Measurements from ENCODE around the gene SLC2A13. TPM values are rescaled to one million over a fixed set of nuclear protein-coding genes. Genes with fewer than 3 reads are reported as not detected.

The SLC2A13 gene
- total RNA-seq, 1 experiment from 2014 or later = 7.0 TPM

DNA sequence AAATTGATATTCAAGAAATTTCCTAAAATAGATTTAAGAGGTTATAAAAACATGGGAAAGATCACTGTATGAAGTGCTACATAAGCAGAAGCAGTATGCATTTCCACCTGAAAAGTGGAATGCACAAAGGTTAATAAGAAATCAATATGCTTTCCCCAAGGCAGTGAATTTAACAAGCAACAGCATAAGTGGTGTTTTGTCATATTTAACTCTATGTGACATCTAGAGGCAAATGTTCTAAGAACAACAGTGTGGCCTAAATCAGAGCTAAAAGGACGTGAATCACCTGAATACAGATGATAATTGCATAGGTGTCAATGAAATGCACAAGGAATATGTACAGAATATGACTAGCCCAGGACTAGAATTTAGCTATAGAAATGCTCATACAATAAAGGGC, 49.5 kb downstream of the SLC2A13 start:
- no peak for DNase-seq
- H3K14ac ChIP-seq (ENCODE audit: insufficient read depth, low read length) = no peak overlapping the region
- H4K91ac ChIP-seq (ENCODE audit: insufficient read length, low read depth, low read length) = no peak overlapping the region
- no peak overlapping the region for H3T11ph ChIP-seq (ENCODE audit: low read length)
- H2BK5ac ChIP-seq (ENCODE audit: insufficient read length, low read length) = no peak overlapping the region
- H4K5ac ChIP-seq (ENCODE audit: insufficient read length, low read depth, low read length) = no peak overlapping the region
- no peaks in the 10 kb centered on the region for H3K79me1 ChIP-seq (ENCODE audit: insufficient read depth, low read depth, low read length, poor library complexity, severe bottlenecking)
- Mint-ChIP-seq H3K27ac (no peak overlapping the region), H3K4me3 (no peak overlapping the region), H3K9me3 (no peaks in the 10 kb centered on the region), H3K36me3 (ENCODE audit: insufficient read depth in 1 of 3, low read depth in 3 of 3) (no peaks in the 10 kb centered on the region), H3K4me1 (no peaks in the 10 kb centered on the region), H3K27me3 (ENCODE audit: low read depth) (no peaks in the 10 kb centered on the region)
- H3K9me3 ChIP-seq (ENCODE audit: control insufficient read depth, low read depth, low read length) = no peaks in the 10 kb centered on the region
- no peak overlapping the region for H2AK5ac ChIP-seq (ENCODE audit: insufficient read length, low read length)
- H4K20me1 ChIP-seq (ENCODE audit: control insufficient read depth, insufficient read depth, insufficient read length) = no peaks in the 10 kb centered on the region
- H3K56ac ChIP-seq (ENCODE audit: insufficient read length, low read depth, low read length) = no peak overlapping the region
- no peak overlapping the region for H2BK20ac ChIP-seq (ENCODE audit: low read depth, low read length, poor library complexity, severe bottlenecking)
- H3K79me2 ChIP-seq (ENCODE audit: insufficient read depth, low read length) = no peaks in the 10 kb centered on the region
- no peak overlapping the region for H3K18ac ChIP-seq (ENCODE audit: insufficient read length, low read depth, low read length)
- no peak overlapping the region for H3K9ac ChIP-seq (ENCODE audit: extremely low read depth, insufficient read length, low read length)
- no peak overlapping the region for H3K27ac ChIP-seq (ENCODE audit: insufficient read length, low read depth, low read length)
- H2AFZ ChIP-seq (ENCODE audit: low read length) = no peak overlapping the region
- no peaks in the 10 kb centered on the region; the same call in 1 of the 2 replicates for H3K4me1 ChIP-seq (ENCODE audit: insufficient read depth, low read length)
- no peak overlapping the region for H4K8ac ChIP-seq (replicated peaks; ENCODE audit: insufficient read length, low read depth, low read length)
- H2BK120ac ChIP-seq (ENCODE audit: low read depth, low read length, poor library complexity, severe bottlenecking) = no peak overlapping the region
- no peak overlapping the region for H3K23ac ChIP-seq (ENCODE audit: insufficient read length, low read depth, low read length)
- no peak overlapping the region for H2BK12ac ChIP-seq (ENCODE audit: insufficient read length, low read depth, low read length)
- no peaks in the 10 kb centered on the region for H3K27me3 ChIP-seq (ENCODE audit: insufficient read depth, low read length)
- no peak overlapping the region for H3K4me2 ChIP-seq (ENCODE audit: insufficient read depth, insufficient read length, low read length)
- H2BK15ac ChIP-seq (ENCODE audit: low read depth, low read length) = no peak overlapping the region
- whole genome bisulfite sequencing (ENCODE audit: extremely low coverage, insufficient read length, low lambda C conversion rate) = no CpG with 5 or more reads among the region's 1 CpG
- no peaks in the 10 kb centered on the region for H3K23me2 ChIP-seq (ENCODE audit: insufficient read length, low read depth, low read length, poor library complexity, severe bottlenecking)
- TF ChIP-seq, protein P1, sequence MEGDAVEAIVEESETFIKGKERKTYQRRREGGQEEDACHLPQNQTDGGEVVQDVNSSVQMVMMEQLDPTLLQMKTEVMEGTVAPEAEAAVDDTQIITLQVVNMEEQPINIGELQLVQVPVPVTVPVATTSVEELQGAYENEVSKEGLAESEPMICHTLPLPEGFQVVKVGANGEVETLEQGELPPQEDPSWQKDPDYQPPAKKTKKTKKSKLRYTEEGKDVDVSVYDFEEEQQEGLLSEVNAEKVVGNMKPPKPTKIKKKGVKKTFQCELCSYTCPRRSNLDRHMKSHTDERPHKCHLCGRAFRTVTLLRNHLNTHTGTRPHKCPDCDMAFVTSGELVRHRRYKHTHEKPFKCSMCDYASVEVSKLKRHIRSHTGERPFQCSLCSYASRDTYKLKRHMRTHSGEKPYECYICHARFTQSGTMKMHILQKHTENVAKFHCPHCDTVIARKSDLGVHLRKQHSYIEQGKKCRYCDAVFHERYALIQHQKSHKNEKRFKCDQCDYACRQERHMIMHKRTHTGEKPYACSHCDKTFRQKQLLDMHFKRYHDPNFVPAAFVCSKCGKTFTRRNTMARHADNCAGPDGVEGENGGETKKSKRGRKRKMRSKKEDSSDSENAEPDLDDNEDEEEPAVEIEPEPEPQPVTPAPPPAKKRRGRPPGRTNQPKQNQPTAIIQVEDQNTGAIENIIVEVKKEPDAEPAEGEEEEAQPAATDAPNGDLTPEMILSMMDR (conservative IDR thresholded peaks at IDR 0.05) = no peak
- H3K4ac ChIP-seq (ENCODE audit: low read depth, low read length) = no peak overlapping the region
